Measurements from ENCODE around the gene CMTM1.

DNA sequence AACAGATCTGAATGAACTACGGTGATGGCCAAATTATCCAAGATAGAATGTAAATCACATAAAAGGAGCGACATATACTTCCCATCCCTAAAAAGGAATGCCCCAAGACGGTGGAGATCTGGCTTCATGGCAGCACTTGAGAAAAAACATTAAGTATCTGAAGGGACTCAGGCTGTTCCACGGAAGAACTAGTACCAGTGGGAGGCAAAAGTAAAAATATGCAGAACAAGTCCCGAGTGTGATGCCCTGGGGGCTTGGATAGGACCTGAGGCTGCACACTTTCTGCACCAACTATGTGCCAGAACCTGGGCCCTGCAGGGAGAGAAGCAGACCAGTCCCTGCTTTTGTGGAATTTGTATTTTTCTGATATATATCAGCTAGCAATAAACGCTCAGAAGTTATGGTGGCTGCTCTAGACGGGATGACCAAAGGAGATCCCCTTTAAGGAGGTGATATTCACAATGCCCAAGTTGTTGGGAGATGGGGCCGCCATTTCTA lies 14.4 kb upstream of the CMTM1 start:
- no peak for TF ChIP-seq POLR2AphosphoS5 (IDR thresholded peaks at IDR 0.05; ENCODE audit: insufficient read depth, low read depth, low read length)
- TF ChIP-seq, protein P1, sequence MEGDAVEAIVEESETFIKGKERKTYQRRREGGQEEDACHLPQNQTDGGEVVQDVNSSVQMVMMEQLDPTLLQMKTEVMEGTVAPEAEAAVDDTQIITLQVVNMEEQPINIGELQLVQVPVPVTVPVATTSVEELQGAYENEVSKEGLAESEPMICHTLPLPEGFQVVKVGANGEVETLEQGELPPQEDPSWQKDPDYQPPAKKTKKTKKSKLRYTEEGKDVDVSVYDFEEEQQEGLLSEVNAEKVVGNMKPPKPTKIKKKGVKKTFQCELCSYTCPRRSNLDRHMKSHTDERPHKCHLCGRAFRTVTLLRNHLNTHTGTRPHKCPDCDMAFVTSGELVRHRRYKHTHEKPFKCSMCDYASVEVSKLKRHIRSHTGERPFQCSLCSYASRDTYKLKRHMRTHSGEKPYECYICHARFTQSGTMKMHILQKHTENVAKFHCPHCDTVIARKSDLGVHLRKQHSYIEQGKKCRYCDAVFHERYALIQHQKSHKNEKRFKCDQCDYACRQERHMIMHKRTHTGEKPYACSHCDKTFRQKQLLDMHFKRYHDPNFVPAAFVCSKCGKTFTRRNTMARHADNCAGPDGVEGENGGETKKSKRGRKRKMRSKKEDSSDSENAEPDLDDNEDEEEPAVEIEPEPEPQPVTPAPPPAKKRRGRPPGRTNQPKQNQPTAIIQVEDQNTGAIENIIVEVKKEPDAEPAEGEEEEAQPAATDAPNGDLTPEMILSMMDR (IDR thresholded peaks at IDR 0.05; ENCODE audit: extremely low read depth in 1 of 2, insufficient read depth in 1 of 2, low read depth in 1 of 2, low read length in 2 of 2): no peak
- TF ChIP-seq POLR2A (IDR thresholded peaks at IDR 0.05; ENCODE audit: low read depth, low read length): no peak
- TF ChIP-seq, protein P2, sequence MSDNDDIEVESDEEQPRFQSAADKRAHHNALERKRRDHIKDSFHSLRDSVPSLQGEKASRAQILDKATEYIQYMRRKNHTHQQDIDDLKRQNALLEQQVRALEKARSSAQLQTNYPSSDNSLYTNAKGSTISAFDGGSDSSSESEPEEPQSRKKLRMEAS (IDR thresholded peaks at IDR 0.05; ENCODE audit: insufficient read depth, insufficient read length): no peak
- TF ChIP-seq JUN (IDR thresholded peaks at IDR 0.05; ENCODE audit: borderline replicate concordance, insufficient read depth, insufficient read length, low read depth): no peak
- no peak for TF ChIP-seq MYC (IDR thresholded peaks at IDR 0.05; ENCODE audit: low read depth, low read length)
- no peak for TF ChIP-seq FOS (IDR thresholded peaks at IDR 0.05; ENCODE audit: borderline replicate concordance, insufficient read depth, low read length)
- no peak for TF ChIP-seq GATA2 (IDR thresholded peaks at IDR 0.05; ENCODE audit: insufficient read depth, insufficient read length, low read depth, low read length)

Data from endothelial cell of umbilical vein (primary cell).